ENCODE results near the gene MMP7.

Gene MMP7

GRCh38 chr11:102494216-102494615, 36.3 kb downstream of the MMP7 start:
- no peak for DNase-seq
- Mint-ChIP-seq H3K4me3 (no peak overlapping the region), H3K9me3 (no peaks in the 10 kb centered on the region), H3K27me3 (peaks cover 3% of the 10 kb centered on the region), H3K27ac (no peak overlapping the region), H3K36me3 (ENCODE audit: low read depth) (no peaks in the 10 kb centered on the region), H3K4me1 (ENCODE audit: low read depth) (peaks cover 36% of the 10 kb centered on the region)

GRCh38 chr11:102493524-102493923, 37.0 kb downstream of the MMP7 start:
- H3K9me3 Mint-ChIP-seq: no peaks in the 10 kb centered on the region
- peaks cover 3% of the 10 kb centered on the region for H3K27me3 Mint-ChIP-seq
- H3K36me3 Mint-ChIP-seq (ENCODE audit: low read depth): no peaks in the 10 kb centered on the region
- peaks cover 43% of the 10 kb centered on the region for H3K4me1 Mint-ChIP-seq (ENCODE audit: low read depth)
- H3K4me3 Mint-ChIP-seq: no peak overlapping the region
- H3K27ac Mint-ChIP-seq: no peak overlapping the region
- DNase-seq: no peak

GRCh38 chr11:102491969-102492368, 38.6 kb downstream of the MMP7 start:
- H3K27me3 Mint-ChIP-seq: peaks cover 3% of the 10 kb centered on the region
- peaks cover 55% of the 10 kb centered on the region for H3K4me1 Mint-ChIP-seq (ENCODE audit: low read depth)
- H3K9me3 Mint-ChIP-seq: no peaks in the 10 kb centered on the region
- H3K4me3 Mint-ChIP-seq: no peak overlapping the region
- no peaks in the 10 kb centered on the region for H3K36me3 Mint-ChIP-seq (ENCODE audit: low read depth)
- DNase-seq: no peak
- H3K27ac Mint-ChIP-seq: no peak overlapping the region

- DNase-seq: no peak
- Mint-ChIP-seq H3K9me3 (no peaks in the 10 kb centered on the region), H3K27me3 (no peaks in the 10 kb centered on the region), H3K4me1 (ENCODE audit: low read depth) (peaks cover 44% of the 10 kb centered on the region), H3K27ac (no peak overlapping the region), H3K4me3 (no peak overlapping the region), H3K36me3 (ENCODE audit: low read depth) (no peaks in the 10 kb centered on the region)
Measured at GRCh38 chr11:102489186-102490145, 41.1 kb downstream of the MMP7 start.

- H3K9me3 Mint-ChIP-seq: no peaks in the 10 kb centered on the region
- H3K36me3 Mint-ChIP-seq (ENCODE audit: low read depth): no peaks in the 10 kb centered on the region
- no peak for DNase-seq
- no peaks in the 10 kb centered on the region for H3K27me3 Mint-ChIP-seq
- H3K27ac Mint-ChIP-seq: peak overlapping the region; percentile 65
- H3K4me3 Mint-ChIP-seq: no peak overlapping the region
- peaks cover 43% of the 10 kb centered on the region for H3K4me1 Mint-ChIP-seq (ENCODE audit: low read depth)
Measured at GRCh38 chr11:102488208-102488607, 42.3 kb downstream of the MMP7 start.

GRCh38 chr11:102487214-102487613, 43.3 kb downstream of the MMP7 start:
- Mint-ChIP-seq H3K27ac (no peak overlapping the region), H3K36me3 (ENCODE audit: low read depth) (no peaks in the 10 kb centered on the region), H3K4me3 (no peak overlapping the region), H3K27me3 (no peaks in the 10 kb centered on the region), H3K9me3 (no peaks in the 10 kb centered on the region), H3K4me1 (ENCODE audit: low read depth) (peaks cover 35% of the 10 kb centered on the region)
- no peak for DNase-seq

GRCh38 chr11:102486584-102486983, 44.0 kb downstream of the MMP7 start:
- no peaks in the 10 kb centered on the region for H3K27me3 Mint-ChIP-seq
- peaks cover 29% of the 10 kb centered on the region for H3K4me1 Mint-ChIP-seq (ENCODE audit: low read depth)
- H3K4me3 Mint-ChIP-seq: no peak overlapping the region
- H3K9me3 Mint-ChIP-seq: no peaks in the 10 kb centered on the region
- H3K27ac Mint-ChIP-seq: no peak overlapping the region
- H3K36me3 Mint-ChIP-seq (ENCODE audit: low read depth): no peaks in the 10 kb centered on the region
- DNase-seq: no peak

GRCh38 chr11:102485095-102485722, 45.3 kb downstream of the MMP7 start:
- no peaks in the 10 kb centered on the region for H3K9me3 Mint-ChIP-seq
- DNase-seq: no peak
- no peaks in the 10 kb centered on the region for H3K27me3 Mint-ChIP-seq
- no peak overlapping the region for H3K27ac Mint-ChIP-seq
- H3K4me3 Mint-ChIP-seq: no peak overlapping the region
- H3K36me3 Mint-ChIP-seq (ENCODE audit: low read depth): no peaks in the 10 kb centered on the region
- peaks cover 26% of the 10 kb centered on the region for H3K4me1 Mint-ChIP-seq (ENCODE audit: low read depth)

GRCh38 chr11:102482433-102482832, 48.1 kb downstream of the MMP7 start:
- Mint-ChIP-seq H3K4me1 (ENCODE audit: low read depth) (peaks cover 16% of the 10 kb centered on the region), H3K9me3 (no peaks in the 10 kb centered on the region), H3K27me3 (no peaks in the 10 kb centered on the region), H3K4me3 (no peak overlapping the region), H3K36me3 (ENCODE audit: low read depth) (no peaks in the 10 kb centered on the region), H3K27ac (no peak overlapping the region)
- DNase-seq: no peak

- DNase-seq: no peak
- Mint-ChIP-seq H3K27ac (no peak overlapping the region), H3K27me3 (no peaks in the 10 kb centered on the region), H3K9me3 (no peaks in the 10 kb centered on the region), H3K4me3 (no peak overlapping the region), H3K36me3 (ENCODE audit: low read depth) (no peaks in the 10 kb centered on the region), H3K4me1 (ENCODE audit: low read depth) (peaks cover 34% of the 10 kb centered on the region)
Measured at GRCh38 chr11:102479733-102480132, 50.8 kb downstream of the MMP7 start.

- Mint-ChIP-seq H3K27ac (no peak overlapping the region), H3K9me3 (no peaks in the 10 kb centered on the region), H3K4me3 (no peak overlapping the region), H3K27me3 (no peaks in the 10 kb centered on the region), H3K4me1 (ENCODE audit: low read depth) (peaks cover 43% of the 10 kb centered on the region), H3K36me3 (ENCODE audit: low read depth) (no peaks in the 10 kb centered on the region)
- DNase-seq: no peak
Measured at GRCh38 chr11:102478673-102479299, 51.8 kb downstream of the MMP7 start.

- H3K27me3 Mint-ChIP-seq: no peaks in the 10 kb centered on the region
- H3K4me3 Mint-ChIP-seq: no peak overlapping the region
- H3K27ac Mint-ChIP-seq: peak overlapping the region; percentile 71
- no peaks in the 10 kb centered on the region for H3K9me3 Mint-ChIP-seq
- H3K36me3 Mint-ChIP-seq (ENCODE audit: low read depth): no peaks in the 10 kb centered on the region
- DNase-seq: no peak
- H3K4me1 Mint-ChIP-seq (ENCODE audit: low read depth): peaks cover 58% of the 10 kb centered on the region
Measured at GRCh38 chr11:102476812-102477211, 53.7 kb downstream of the MMP7 start.

GRCh38 chr11:102476069-102476468, 54.5 kb downstream of the MMP7 start:
- H3K4me1 Mint-ChIP-seq (ENCODE audit: low read depth): peaks cover 66% of the 10 kb centered on the region
- no peak overlapping the region for H3K4me3 Mint-ChIP-seq
- H3K9me3 Mint-ChIP-seq: no peaks in the 10 kb centered on the region
- H3K27me3 Mint-ChIP-seq: no peaks in the 10 kb centered on the region
- no peak for DNase-seq
- no peaks in the 10 kb centered on the region for H3K36me3 Mint-ChIP-seq (ENCODE audit: low read depth)
- H3K27ac Mint-ChIP-seq: peak overlapping the region; percentile 71

- H3K27me3 Mint-ChIP-seq: no peaks in the 10 kb centered on the region
- no peaks in the 10 kb centered on the region for H3K9me3 Mint-ChIP-seq
- H3K4me3 Mint-ChIP-seq: no peak overlapping the region
- DNase-seq: no peak
- H3K36me3 Mint-ChIP-seq (ENCODE audit: low read depth): no peaks in the 10 kb centered on the region
- H3K4me1 Mint-ChIP-seq (ENCODE audit: low read depth): peaks cover 85% of the 10 kb centered on the region
- no peak overlapping the region for H3K27ac Mint-ChIP-seq
Measured at GRCh38 chr11:102473543-102473942, 57.0 kb downstream of the MMP7 start.

GRCh38 chr11:102472127-102472526, 58.4 kb downstream of the MMP7 start:
- Mint-ChIP-seq H3K9me3 (no peaks in the 10 kb centered on the region), H3K4me1 (ENCODE audit: low read depth) (peaks cover 86% of the 10 kb centered on the region), H3K4me3 (no peak overlapping the region), H3K36me3 (ENCODE audit: low read depth) (no peaks in the 10 kb centered on the region), H3K27ac (no peak overlapping the region), H3K27me3 (no peaks in the 10 kb centered on the region)
- no peak for DNase-seq
